Stimulated activated CD8-positive, alpha-beta memory T cell treated with anti-CD3 and anti-CD28 coated beads, Interleukin-7, amount 100 ng/mL, for 24 hours (primary cell): ENCODE measurements around the gene PLN.

Experiments used
- DNase-seq: peaks from one replicate; pipeline ENCODE4 v3.0.0-alpha.2; 2020; ENCODE audit warnings: low read depth

Gene PLN

GRCh38 chr6:118580585-118581419, 32.7 kb downstream of the PLN start:
- DNase-seq, result no peak

- DNase-seq, result no peak
These were observed 33.4 kb downstream of the PLN start for GRCh38 chr6:118581489-118581959.

GRCh38 chr6:118584911-118585310, 36.8 kb downstream of the PLN start:
- no peak for DNase-seq

GRCh38 chr6:118586746-118587485, 38.8 kb downstream of the PLN start:
- DNase-seq, result no peak

- no peak for DNase-seq
These were observed 40.5 kb downstream of the PLN start for GRCh38 chr6:118588626-118589025.

GRCh38 chr6:118589186-118589585, 41.1 kb downstream of the PLN start:
- DNase-seq, result no peak

- no peak for DNase-seq
These were observed 41.7 kb downstream of the PLN start for GRCh38 chr6:118589649-118590365.

- DNase-seq, result no peak
These were observed 43.8 kb downstream of the PLN start for GRCh38 chr6:118591897-118592296.

- no peak for DNase-seq
These were observed 46.8 kb downstream of the PLN start for GRCh38 chr6:118594877-118595276.

- DNase-seq, result no peak
These were observed 48.8 kb downstream of the PLN start for GRCh38 chr6:118596774-118597320.

GRCh38 chr6:118597636-118598035, 49.5 kb downstream of the PLN start:
- no peak for DNase-seq

GRCh38 chr6:118598324-118598723, 50.2 kb downstream of the PLN start:
- no peak for DNase-seq

GRCh38 chr6:118602300-118602699, 54.2 kb downstream of the PLN start:
- no peak for DNase-seq

- no peak for DNase-seq
These were observed 55.3 kb downstream of the PLN start for GRCh38 chr6:118603372-118603771.

GRCh38 chr6:118606268-118606667, 58.2 kb downstream of the PLN start:
- DNase-seq, result no peak

GRCh38 chr6:118606858-118607257, 58.8 kb downstream of the PLN start:
- no peak for DNase-seq
